ENCODE measurements around the gene FZD2. TPM values are rescaled to one million over a fixed set of nuclear protein-coding genes. Genes with fewer than 3 reads are reported as not detected.
A peak's percentile ranks its signal among the peaks of the same experiment; 100 is the strongest.

Gene FZD2
- total and polyA plus RNA-seq, 2 of the 13 experiments (the other 11 are each of a cell fraction or from before 2014, with no cell fraction given): 0.07 to 0.13 TPM

DNA sequence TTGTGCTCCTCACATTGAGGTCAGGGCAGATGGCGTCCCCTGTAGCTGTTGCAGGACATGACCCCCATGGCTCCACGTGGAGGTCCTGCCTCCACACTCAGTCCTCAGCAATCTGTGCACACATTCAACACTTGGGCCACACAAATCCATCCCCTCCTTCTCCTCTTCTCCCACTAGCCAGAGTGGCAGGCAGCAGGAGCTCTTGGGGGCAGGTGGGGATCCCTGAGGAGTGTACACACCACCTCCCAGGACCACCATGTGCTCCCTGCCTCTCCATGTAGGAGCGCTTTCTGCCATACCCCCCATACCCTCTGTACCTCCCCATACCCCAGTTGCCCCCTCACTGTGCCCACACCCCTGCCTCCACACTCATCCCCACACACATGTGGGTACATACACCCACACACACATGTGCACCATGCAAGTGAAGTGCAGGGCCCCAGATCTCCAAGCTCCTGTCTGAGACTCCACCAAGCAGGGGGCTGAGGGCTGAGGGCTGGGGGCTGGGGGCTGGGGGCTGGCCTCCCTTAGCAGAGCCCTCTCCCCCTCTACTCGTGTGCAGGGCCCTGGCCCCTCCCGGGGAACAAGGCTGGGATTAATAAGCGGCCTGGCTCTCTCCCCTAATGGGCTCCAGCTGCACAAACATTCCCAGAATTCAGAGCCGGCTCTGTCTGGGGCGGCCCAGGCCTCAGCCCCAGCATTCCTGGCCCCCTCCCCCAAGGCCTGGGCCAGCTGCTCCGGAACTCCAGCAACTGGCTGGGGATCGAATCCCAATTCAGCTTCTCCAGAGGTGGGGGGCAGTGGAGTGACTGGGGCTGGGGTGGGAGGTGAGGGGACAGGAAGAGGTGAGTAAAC, 50.8 kb downstream of the FZD2 start (continued):
- TF ChIP-seq ZFP90 (CRISPR knock-in tag; IDR thresholded peaks at IDR 0.05; ENCODE audit: borderline replicate concordance) (0 out of 2 replicates have a peak, but pooled peaks have one; percentile 68), ZFP36L2 (CRISPR knock-in tag; IDR thresholded peaks at IDR 0.05) (no peak), ARNTL (CRISPR knock-in tag; IDR thresholded peaks at IDR 0.05) (no peak), ZNF550 (CRISPR knock-in tag; IDR thresholded peaks at IDR 0.05; ENCODE audit: borderline replicate concordance) (no peak)
- TF ChIP-seq, protein P1, sequence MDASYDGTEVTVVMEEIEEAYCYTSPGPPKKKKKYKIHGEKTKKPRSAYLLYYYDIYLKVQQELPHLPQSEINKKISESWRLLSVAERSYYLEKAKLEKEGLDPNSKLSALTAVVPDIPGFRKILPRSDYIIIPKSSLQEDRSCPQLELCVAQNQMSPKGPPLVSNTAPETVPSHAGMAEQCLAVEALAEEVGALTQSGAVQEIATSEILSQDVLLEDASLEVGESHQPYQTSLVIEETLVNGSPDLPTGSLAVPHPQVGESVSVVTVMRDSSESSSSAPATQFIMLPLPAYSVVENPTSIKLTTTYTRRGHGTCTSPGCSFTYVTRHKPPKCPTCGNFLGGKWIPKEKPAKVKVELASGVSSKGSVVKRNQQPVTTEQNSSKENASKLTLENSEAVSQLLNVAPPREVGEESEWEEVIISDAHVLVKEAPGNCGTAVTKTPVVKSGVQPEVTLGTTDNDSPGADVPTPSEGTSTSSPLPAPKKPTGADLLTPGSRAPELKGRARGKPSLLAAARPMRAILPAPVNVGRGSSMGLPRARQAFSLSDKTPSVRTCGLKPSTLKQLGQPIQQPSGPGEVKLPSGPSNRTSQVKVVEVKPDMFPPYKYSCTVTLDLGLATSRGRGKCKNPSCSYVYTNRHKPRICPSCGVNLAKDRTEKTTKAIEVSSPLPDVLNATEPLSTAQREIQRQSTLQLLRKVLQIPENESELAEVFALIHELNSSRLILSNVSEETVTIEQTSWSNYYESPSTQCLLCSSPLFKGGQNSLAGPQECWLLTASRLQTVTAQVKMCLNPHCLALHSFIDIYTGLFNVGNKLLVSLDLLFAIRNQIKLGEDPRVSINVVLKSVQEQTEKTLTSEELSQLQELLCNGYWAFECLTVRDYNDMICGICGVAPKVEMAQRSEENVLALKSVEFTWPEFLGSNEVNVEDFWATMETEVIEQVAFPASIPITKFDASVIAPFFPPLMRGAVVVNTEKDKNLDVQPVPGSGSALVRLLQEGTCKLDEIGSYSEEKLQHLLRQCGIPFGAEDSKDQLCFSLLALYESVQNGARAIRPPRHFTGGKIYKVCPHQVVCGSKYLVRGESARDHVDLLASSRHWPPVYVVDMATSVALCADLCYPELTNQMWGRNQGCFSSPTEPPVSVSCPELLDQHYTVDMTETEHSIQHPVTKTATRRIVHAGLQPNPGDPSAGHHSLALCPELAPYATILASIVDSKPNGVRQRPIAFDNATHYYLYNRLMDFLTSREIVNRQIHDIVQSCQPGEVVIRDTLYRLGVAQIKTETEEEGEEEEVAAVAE (CRISPR knock-in tag; IDR thresholded peaks at IDR 0.05; ENCODE audit: borderline replicate concordance): no peak
- TF ChIP-seq, protein P2, sequence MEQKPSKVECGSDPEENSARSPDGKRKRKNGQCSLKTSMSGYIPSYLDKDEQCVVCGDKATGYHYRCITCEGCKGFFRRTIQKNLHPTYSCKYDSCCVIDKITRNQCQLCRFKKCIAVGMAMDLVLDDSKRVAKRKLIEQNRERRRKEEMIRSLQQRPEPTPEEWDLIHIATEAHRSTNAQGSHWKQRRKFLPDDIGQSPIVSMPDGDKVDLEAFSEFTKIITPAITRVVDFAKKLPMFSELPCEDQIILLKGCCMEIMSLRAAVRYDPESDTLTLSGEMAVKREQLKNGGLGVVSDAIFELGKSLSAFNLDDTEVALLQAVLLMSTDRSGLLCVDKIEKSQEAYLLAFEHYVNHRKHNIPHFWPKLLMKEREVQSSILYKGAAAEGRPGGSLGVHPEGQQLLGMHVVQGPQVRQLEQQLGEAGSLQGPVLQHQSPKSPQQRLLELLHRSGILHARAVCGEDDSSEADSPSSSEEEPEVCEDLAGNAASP (CRISPR knock-in tag; IDR thresholded peaks at IDR 0.05; ENCODE audit: borderline replicate concordance): no peak
- TF ChIP-seq, protein P3, sequence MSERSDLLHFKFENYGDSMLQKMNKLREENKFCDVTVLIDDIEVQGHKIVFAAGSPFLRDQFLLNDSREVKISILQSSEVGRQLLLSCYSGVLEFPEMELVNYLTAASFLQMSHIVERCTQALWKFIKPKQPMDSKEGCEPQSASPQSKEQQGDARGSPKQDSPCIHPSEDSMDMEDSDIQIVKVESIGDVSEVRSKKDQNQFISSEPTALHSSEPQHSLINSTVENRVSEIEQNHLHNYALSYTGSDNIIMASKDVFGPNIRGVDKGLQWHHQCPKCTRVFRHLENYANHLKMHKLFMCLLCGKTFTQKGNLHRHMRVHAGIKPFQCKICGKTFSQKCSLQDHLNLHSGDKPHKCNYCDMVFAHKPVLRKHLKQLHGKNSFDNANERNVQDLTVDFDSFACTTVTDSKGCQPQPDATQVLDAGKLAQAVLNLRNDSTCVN (CRISPR knock-in tag; IDR thresholded peaks at IDR 0.05; ENCODE audit: borderline replicate concordance): no peak
- TF ChIP-seq, protein P4, sequence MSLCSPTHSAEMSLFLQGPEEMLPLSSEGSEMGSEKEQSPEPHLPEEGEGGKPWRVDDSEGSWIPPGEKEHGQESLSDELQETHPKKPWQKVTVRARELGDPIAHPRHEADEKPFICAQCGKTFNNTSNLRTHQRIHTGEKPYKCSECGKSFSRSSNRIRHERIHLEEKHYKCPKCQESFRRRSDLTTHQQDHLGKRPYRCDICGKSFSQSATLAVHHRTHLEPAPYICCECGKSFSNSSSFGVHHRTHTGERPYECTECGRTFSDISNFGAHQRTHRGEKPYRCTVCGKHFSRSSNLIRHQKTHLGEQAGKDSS (CRISPR knock-in tag; IDR thresholded peaks at IDR 0.05; ENCODE audit: borderline replicate concordance, low read depth): no peak
